SK-N-SH (cell line): ENCODE data around the gene C3. TPM values are rescaled to one million over a fixed set of nuclear protein-coding genes. Genes with fewer than 3 reads are reported as not detected.

ENCODE experiments used
- CTCF ChIA-PET: fragments of 300-600, 350-600 bp; formaldehyde crosslinking; extraction: SDS; loops from one replicate; lab custom pipeline; 2021; lab: Yijun Ruan, JAX
- POLR2A ChIA-PET: fragments of 350-600 bp; sonication (Branson Sonifier 250); formaldehyde crosslinking; extraction: SDS; loops from one replicate; lab custom pipeline; 2020; ENCODE audit warnings: antibody characterized with exemption, inconsistent platforms; lab: Yijun Ruan, JAX
- DNase-seq: peaks from one replicate; pipeline ENCODE4 v3.0.0; 2012
- H2AFZ ChIP-seq: fragments of 200-600 bp; sonication (generic); 2 replicates; pipeline ENCODE4 v1.8.1; 2016; ENCODE audit warnings: antibody characterized with exemption, mild to moderate bottlenecking, low read depth
- H3F3A ChIP-seq: fragments of 200-600 bp; sonication (generic); replicated peaks from 2 replicates; pipeline ENCODE3; 2016; ENCODE audit warnings: antibody characterized with exemption, mild to moderate bottlenecking; ENCODE audit not compliant: insufficient read depth
- H3K27ac ChIP-seq, 2 experiments: fragments of 200-500 bp in 1 of 2; fragments of 200-600 bp in 1 of 2; sonication (Bioruptor generic) in 1 of 2; sonication (generic), shearing (Covaris generic) in 1 of 2; 2 replicates each; pipeline versions ENCODE4 v1.5.1 to v1.6.1; 2014 to 2016; ENCODE audit warnings: low read depth in 2 of 2, inconsistent platforms in 1 of 2, low read length in 1 of 2, mild to moderate bottlenecking in 1 of 2, mixed read lengths in 1 of 2
- H3K27me3 ChIP-seq: fragments of 200-600 bp; sonication (generic), shearing (Covaris generic); 2 replicates; pipeline ENCODE4 v1.6.1; 2016; ENCODE audit warnings: mixed run types; ENCODE audit not compliant: insufficient read depth
- H3K36me3 ChIP-seq, 2 experiments: fragments of 200-500 bp in 1 of 2; fragments of 200-600 bp in 1 of 2; sonication (Bioruptor generic) in 1 of 2; sonication (generic) in 1 of 2; replicated peaks in 1 of 2; 2 replicates each; pipeline versions ENCODE3 to v1.5.1; 2014 to 2016; ENCODE audit warnings: low read length in 1 of 2, mild to moderate bottlenecking in 1 of 2; ENCODE audit not compliant: insufficient read depth in 2 of 2, control insufficient read depth in 1 of 2
- H3K4me1 ChIP-seq, 2 experiments: fragments of 200-500 bp in 1 of 2; fragments of 200-600 bp in 1 of 2; sonication (Bioruptor generic) in 1 of 2; sonication (generic), shearing (Covaris generic) in 1 of 2; 2 replicates each; pipeline versions ENCODE4 v1.5.1 to v1.6.1; 2014 to 2016; ENCODE audit warnings: low read depth in 1 of 2, low read length in 1 of 2, mixed run types in 1 of 2; ENCODE audit not compliant: insufficient read depth in 2 of 2, control insufficient read depth in 1 of 2
- H3K4me2 ChIP-seq: fragments of 200-600 bp; sonication (generic), shearing (Covaris generic); 2 replicates; pipeline ENCODE4 v1.6.1; 2017; ENCODE audit warnings: mixed run types
- H3K4me3 ChIP-seq, 2 experiments: fragments of 200-500 bp in 1 of 2; fragments of 200-600 bp in 1 of 2; sonication (Bioruptor generic) in 1 of 2; sonication (generic), shearing (Covaris generic) in 1 of 2; 2 replicates each; pipeline versions ENCODE4 v1.5.1 to v1.8.1; 2014 to 2016; ENCODE audit warnings: low read depth in 2 of 2, inconsistent platforms in 1 of 2, low read length in 1 of 2, mild to moderate bottlenecking in 1 of 2, mixed read lengths in 1 of 2, moderate library complexity in 1 of 2
- H3K79me2 ChIP-seq: fragments of 200-600 bp; sonication (generic); 2 replicates; pipeline ENCODE4 v1.8.1; 2017; ENCODE audit warnings: mild to moderate bottlenecking; ENCODE audit not compliant: insufficient read depth
- H3K9ac ChIP-seq: fragments of 200-600 bp; sonication (generic); 2 replicates; pipeline ENCODE4 v1.6.1; 2017; ENCODE audit warnings: mixed run types
- H3K9me2 ChIP-seq: fragments of 200-600 bp; sonication (generic); 2 replicates; pipeline ENCODE4 v1.6.1; 2017; ENCODE audit warnings: mixed run types
- H3K9me3 ChIP-seq: fragments of 200-600 bp; sonication (generic); 2 replicates; pipeline ENCODE4 v1.6.1; 2017; ENCODE audit warnings: mixed run types, mild to moderate bottlenecking, moderate library complexity
- H4K20me1 ChIP-seq: fragments of 200-600 bp; sonication (generic); 2 replicates; pipeline ENCODE4 v1.6.1; 2017; ENCODE audit warnings: mild to moderate bottlenecking, mixed run types; ENCODE audit not compliant: insufficient read depth
- CHD2 ChIP-seq: fragments of 150-350 bp; IDR thresholded peaks from 2 replicates; pipeline ENCODE4 v1.6.1; 2018; ENCODE audit warnings: low read length; ENCODE audit not compliant: partially characterized antibody
- CTCF ChIP-seq: fragments of 200-600 bp; sonication (generic); IDR thresholded peaks from 2 replicates; pipeline ENCODE4 v1.6.1; 2017; ENCODE audit warnings: antibody characterized with exemption, mild to moderate bottlenecking, moderate library complexity
- FOSL2 ChIP-seq: IDR thresholded peaks from 2 replicates; pipeline ENCODE4 v1.4.0; 2012; ENCODE audit warnings: low read depth, mild to moderate bottlenecking, moderate library complexity, borderline replicate concordance
- GABPA ChIP-seq: IDR thresholded peaks from 2 replicates; pipeline ENCODE4 v1.4.0; 2012; ENCODE audit warnings: low read depth, mild to moderate bottlenecking
- GATA2 ChIP-seq: sonication (generic); formaldehyde crosslinking; IDR thresholded peaks from 2 replicates; pipeline ENCODE4 v1.5.0; 2020; ENCODE audit warnings: mild to moderate bottlenecking, missing genetic modification reagents
- MXI1 ChIP-seq: IDR thresholded peaks from 2 replicates; pipeline ENCODE4 v1.6.1; 2012; ENCODE audit warnings: mild to moderate bottlenecking, low read depth, low read length, improper control_type of control experiment
- NFIC ChIP-seq: IDR thresholded peaks from 2 replicates; pipeline ENCODE4 v1.4.0; 2012; ENCODE audit warnings: borderline replicate concordance
- NRF1 ChIP-seq: IDR thresholded peaks from 2 replicates; pipeline ENCODE4 v1.6.1; 2012; ENCODE audit warnings: low read depth, mild to moderate bottlenecking, low read length
- PBX3 ChIP-seq: IDR thresholded peaks from 2 replicates; pipeline ENCODE4; 2012
- POLR2AphosphoS5 ChIP-seq: IDR thresholded peaks from 2 replicates; pipeline ENCODE4 v1.6.1; 2012; ENCODE audit warnings: low read depth, low read length
- RAD21 ChIP-seq: IDR thresholded peaks from 2 replicates; pipeline ENCODE4 v1.6.1; 2012; ENCODE audit warnings: mild to moderate bottlenecking, low read length
- RFX5 ChIP-seq: IDR thresholded peaks from 2 replicates; pipeline ENCODE4 v1.6.1; 2012; ENCODE audit warnings: mild to moderate bottlenecking, improper control_type of control experiment, low read length
- RXRA ChIP-seq: IDR thresholded peaks from 2 replicates; pipeline ENCODE4 v1.4.0; 2012; ENCODE audit warnings: low read depth, mild to moderate bottlenecking, borderline replicate concordance
- TAF1 ChIP-seq: IDR thresholded peaks from 2 replicates; pipeline ENCODE4 v1.6.1; 2012; ENCODE audit warnings: low read depth, mild to moderate bottlenecking, low read length, moderate library complexity, borderline replicate concordance
- WGBS: methylation state at CpG from one replicate; pipeline ENCODE4 v1.1.6; 2017; ENCODE audit warnings: low lambda C conversion rate; 5-methylcytosine and 5-hydroxymethylcytosine counted together
- polyA plus RNA-seq, 3 experiments: library from polyadenylated mRNA; depleted of rRNA; stranded (reverse); fragments of >200 nt; gene quantifications; 2 replicates each; pipeline ENCODE4 v1.2.3, GENCODE V29; 2012
- TF ChIP-seq, protein P1 (sequence below): IDR thresholded peaks from 2 replicates; pipeline ENCODE4 v1.4.0; 2012; ENCODE audit warnings: low read depth
- TF ChIP-seq, protein P2 (sequence below): IDR thresholded peaks from 2 replicates; pipeline ENCODE4 v1.4.0; 2012; ENCODE audit warnings: low read depth, borderline replicate concordance

The C3 gene
- polyA plus RNA-seq, 1 of the 3 experiments (the other 2 are of a cell fraction): 0.67 TPM

DNA sequence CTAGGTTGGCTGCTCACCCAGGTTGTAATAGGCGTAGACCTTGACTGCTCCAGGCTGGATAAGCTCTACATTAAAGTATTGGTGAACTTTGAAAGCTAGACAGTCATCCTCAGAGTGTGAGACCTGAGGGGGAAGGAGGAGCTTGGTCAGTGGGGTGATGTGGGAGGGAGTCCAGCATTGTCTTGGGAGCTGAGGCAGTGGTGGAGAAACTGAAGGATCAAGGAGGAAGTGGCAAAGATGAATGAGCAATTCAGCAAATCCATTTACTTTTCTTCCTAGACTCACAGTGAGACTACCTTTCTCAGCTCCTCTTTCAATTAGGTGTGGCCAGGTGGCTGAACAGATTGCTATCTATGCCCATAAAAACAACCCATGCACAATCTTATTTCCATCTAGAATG lies 40.3 kb downstream of the C3 start:
- no peaks in the 10 kb centered on the region for H3K79me2 ChIP-seq
- TF ChIP-seq, protein P1, sequence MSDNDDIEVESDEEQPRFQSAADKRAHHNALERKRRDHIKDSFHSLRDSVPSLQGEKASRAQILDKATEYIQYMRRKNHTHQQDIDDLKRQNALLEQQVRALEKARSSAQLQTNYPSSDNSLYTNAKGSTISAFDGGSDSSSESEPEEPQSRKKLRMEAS: no peak
- TF ChIP-seq GABPA: no peak
- TF ChIP-seq, all 33 proteins: peak for 0
- no peak overlapping the region for H3K9ac ChIP-seq
- WGBS: 8% methylated on average over 1 of the region's 1 CpG
- peaks cover 0 to 1% of the 10 kb centered on the region in 2 experiments; a peak in 1 of 4 replicates for H3K4me1 ChIP-seq
- peaks cover 16% of the 10 kb centered on the region; the same call in 1 of the 2 replicates for H3K27me3 ChIP-seq
- no peak overlapping the region for H3K4me3 ChIP-seq
- H3K27ac ChIP-seq: no peak overlapping the region
- DNase-seq: no peak
- H3K4me2 ChIP-seq: no peak overlapping the region
- H2AFZ ChIP-seq: no peak overlapping the region
- ChIA-PET CTCF (no interaction called here), POLR2A (no interaction called here)
- no peaks in the 10 kb centered on the region for H3K9me3 ChIP-seq
- H3K36me3 ChIP-seq: no peaks in the 10 kb centered on the region
- no peaks in the 10 kb centered on the region for H3F3A ChIP-seq
- no peaks in the 10 kb centered on the region for H3K9me2 ChIP-seq
- H4K20me1 ChIP-seq: no peaks in the 10 kb centered on the region

- CTCF ChIA-PET: no interaction called here
Measured at GRCh38 chr19:6679139-6679538, 41.3 kb downstream of the C3 start.

More at GRCh38 chr19:6679139-6679538, 41.3 kb downstream of the C3 start:
- DNase-seq: no peak
- H4K20me1 ChIP-seq: no peaks in the 10 kb centered on the region
- no peaks in the 10 kb centered on the region for H3K79me2 ChIP-seq
- H3K27ac ChIP-seq: no peak overlapping the region
- H3K27me3 ChIP-seq: peaks cover 9% of the 10 kb centered on the region; the same call in 1 of the 2 replicates
- no peaks in the 10 kb centered on the region for H3F3A ChIP-seq
- no peak overlapping the region for H3K9ac ChIP-seq
- no peak overlapping the region for H2AFZ ChIP-seq
- WGBS: 54% methylated on average over 2 of the region's 8 CpGs
- H3K36me3 ChIP-seq: no peaks in the 10 kb centered on the region
- peaks cover 0 to 4% of the 10 kb centered on the region in 2 experiments; a peak in 1 of 4 replicates for H3K4me1 ChIP-seq
- no peaks in the 10 kb centered on the region for H3K9me3 ChIP-seq
- TF ChIP-seq NFIC (no peak), GATA2 (no peak), FOSL2 (no peak), RAD21 (no peak), CHD2 (no peak), PBX3 (no peak), RFX5 (no peak), POLR2AphosphoS5 (no peak), RXRA (no peak), CTCF (no peak), NRF1 (no peak), TAF1 (no peak), MXI1 (no peak)
- TF ChIP-seq, protein P2, sequence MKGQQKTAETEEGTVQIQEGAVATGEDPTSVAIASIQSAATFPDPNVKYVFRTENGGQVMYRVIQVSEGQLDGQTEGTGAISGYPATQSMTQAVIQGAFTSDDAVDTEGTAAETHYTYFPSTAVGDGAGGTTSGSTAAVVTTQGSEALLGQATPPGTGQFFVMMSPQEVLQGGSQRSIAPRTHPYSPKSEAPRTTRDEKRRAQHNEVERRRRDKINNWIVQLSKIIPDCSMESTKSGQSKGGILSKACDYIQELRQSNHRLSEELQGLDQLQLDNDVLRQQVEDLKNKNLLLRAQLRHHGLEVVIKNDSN: no peak
- no peak overlapping the region for H3K4me2 ChIP-seq
- H3K9me2 ChIP-seq: no peaks in the 10 kb centered on the region
- H3K4me3 ChIP-seq: no peak overlapping the region
- POLR2A ChIA-PET: no interaction called here
